GM19397 (cell line): Measurements from ENCODE around the gene AURKA.
"Not testable (repeated sequence)": the region's sequence is repeated elsewhere in the genome, so short reads cannot be mapped to it uniquely, and the experiment has no call there.

Source experiments
- ATAC-seq: cut with Tn5 transposase; IDR thresholded peaks from one replicate; pipeline ENCODE4 v1.9.1; 2021; ENCODE audit warnings: mild to moderate bottlenecking, moderate library complexity; ENCODE audit not compliant: unreplicated experiment

Gene AURKA

DNA sequence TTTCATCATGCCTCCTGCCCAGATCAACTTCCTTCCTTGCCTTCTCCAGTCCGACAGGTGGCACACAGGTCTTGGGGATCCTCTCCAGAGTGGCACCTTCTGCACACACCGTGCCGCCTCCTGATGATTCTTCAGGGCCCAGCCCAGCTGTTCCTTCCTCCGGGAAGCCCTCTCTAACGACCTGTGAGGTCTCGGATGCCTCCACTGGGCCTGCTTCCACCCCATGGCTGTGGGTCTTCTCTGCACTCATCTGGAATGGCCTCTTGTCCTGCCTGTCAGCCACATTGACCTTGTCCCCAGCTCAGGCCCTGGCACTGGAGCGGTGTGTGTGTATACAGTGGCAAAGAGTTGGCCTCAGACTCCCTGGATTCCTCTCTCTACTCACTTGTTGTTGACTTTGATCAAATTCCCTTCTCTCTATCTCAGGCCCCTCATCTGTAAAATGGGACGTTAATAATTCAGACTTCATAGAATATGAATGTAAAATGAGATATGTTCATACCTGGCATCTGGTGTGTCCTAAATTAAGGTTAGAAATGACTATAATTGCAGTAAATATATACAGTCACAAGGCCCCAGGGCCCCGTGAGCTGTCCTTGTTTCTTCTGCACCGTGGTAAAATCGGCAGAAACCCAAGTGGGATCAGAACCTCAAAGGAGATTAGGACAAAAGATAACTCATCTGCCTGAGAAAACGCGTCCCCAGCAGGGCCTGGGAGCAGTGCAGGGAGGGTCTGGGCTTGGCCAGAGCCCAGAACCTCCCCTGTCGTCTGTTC, 31.7 kb downstream of the AURKA start:
- no peak for ATAC-seq

GRCh38 chr20:56359212-56360132, 32.5 kb downstream of the AURKA start:
- ATAC-seq, result peak; percentile 23

DNA sequence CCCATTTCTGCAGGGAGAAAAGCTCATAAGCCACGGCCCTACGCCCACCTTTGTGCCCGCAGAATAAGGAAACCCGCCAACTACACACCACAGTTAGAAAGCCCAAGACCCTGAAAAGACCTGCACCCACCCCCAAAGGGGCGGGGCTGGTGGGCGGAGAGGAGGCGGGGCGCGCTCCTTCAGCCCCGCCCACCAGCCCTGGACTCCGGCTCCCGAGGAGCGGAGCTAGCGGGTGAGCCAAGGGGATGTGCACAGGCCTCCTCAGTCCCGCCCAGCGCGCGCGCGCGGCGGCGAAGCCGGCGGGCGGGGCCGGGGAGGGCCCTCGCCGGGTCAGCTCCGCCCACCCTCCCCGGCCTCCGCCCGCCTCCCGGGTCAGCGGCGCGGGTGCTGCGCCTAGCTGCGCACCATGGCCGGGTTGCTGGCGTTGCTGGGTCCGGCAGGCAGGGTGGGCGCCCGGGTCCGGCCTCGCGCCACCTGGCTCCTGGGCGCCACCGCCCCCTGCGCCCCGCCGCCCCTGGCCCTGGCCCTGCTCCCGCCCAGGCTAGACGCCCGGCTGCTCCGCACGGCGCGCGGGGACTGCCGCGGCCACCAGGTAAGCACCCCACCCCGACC, 33.3 kb downstream of the AURKA start, which contains the start of gene FAM210B:
Gene FAM210B (plus strand): TSS at position 375 of the 612 bp plus-strand sequence. CDS start 32 bp downstream, at position 407.
- peak; percentile 98 for ATAC-seq

DNA sequence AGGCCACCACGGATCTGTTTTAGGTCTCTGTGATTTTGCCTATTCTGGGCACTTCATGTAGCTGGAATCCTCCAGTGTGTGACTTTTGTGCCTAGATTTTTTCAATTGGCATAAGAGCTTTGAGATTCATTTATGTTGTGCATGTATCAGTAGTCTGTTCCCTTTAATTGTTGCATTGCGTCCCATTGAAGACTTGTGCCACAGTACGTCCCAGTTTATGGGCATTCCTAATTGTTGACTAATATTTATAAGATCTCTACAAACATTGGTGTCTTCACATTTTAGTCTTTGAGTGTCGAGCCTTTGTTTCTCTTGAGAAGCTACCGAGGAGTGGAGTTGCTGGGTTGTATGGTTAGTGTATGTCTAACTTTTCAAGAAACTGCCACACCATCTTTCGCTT, 33.9 kb downstream of the AURKA start:
- no peak for ATAC-seq

DNA sequence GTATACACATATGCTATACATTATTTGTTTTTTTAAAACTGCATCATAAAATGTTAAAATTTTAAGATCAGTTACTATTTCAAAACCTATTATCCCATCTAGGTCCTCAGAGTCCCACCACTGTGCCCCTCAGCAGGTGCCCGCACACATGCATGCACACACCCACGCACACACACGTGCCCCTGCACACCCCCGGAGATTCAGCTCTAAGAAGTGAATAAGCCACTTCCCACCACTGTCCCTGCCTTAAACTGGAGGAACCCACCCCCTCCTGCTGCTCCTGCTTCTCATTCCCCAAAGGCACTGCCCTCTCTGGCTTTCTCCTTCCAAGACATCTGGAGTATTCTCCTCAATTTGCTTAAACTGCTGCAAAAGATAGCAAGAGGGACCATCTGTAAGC, 38.7 kb downstream of the AURKA start:
- ATAC-seq, result no peak

DNA sequence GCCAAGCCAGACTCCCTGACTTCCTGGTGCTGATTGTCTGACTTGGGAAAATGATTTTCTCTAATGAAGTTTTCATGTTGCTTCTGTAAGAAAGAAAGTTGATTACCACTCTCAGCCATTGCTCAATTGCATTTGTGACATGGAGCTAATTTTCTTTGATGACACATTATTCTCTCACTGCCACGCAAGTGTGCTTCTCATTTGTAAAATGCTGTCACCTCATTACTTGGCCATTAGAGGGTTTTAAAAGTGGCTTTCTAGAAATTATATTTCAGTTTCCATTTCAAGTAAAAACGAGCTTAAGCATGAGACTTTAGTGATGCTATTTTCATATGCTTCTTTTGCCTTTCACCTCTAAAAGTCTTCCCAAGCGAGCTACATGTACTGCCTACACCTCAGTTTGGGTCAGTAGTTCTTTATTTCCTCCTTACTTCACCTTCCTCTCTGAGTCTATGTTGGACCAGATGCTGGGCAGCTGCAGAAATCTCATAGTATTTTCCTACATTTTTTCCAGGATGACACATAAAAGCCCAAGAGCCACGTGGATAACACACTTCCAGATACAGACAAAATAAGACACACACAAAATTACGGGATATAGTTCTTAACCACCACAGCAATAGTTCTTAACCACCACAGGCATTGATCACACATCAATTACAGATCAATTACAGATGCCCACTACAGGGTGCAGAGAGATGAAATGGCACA, 39.5 kb downstream of the AURKA start:
- ATAC-seq, result no peak

- ATAC-seq, result no peak
These were observed 41.2 kb downstream of the AURKA start for GRCh38 chr20:56350842-56351241.

GRCh38 chr20:56348746-56349145, 43.3 kb downstream of the AURKA start:
- ATAC-seq, result no peak

- no peak for ATAC-seq
These were observed 43.7 kb downstream of the AURKA start for GRCh38 chr20:56348305-56348693.

DNA sequence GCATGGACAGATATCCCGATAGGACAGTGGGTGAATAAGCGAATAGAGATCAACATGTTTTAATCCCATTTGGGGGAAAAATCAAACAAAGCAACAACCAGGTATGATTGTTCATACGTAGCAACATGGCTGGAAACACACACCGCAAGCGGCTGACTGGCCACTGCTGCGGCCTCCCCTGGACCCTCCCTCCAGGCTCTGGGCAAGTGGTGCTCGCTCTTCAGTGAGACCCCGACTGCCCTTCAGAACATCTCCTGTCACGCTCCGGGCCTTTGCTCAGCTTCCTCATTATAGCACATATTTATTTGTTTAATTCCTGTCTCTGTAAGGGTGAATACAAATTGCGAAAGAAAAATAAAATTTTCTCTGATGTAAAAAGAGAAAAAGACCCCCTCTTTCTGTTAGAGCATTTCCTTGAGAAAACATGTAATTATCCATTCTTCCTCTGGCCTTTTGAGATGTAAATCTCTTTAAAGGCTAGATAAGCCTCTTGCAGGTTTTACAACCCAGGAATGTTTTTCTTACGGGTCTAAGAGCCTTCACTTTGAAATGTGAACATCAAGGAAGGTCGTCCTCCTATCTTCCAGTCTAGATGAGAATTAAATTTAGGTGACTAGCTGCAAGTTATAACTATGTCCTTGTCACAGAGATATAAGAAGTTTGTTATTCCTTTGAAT, 44.2 kb downstream of the AURKA start:
- no peak for ATAC-seq

DNA sequence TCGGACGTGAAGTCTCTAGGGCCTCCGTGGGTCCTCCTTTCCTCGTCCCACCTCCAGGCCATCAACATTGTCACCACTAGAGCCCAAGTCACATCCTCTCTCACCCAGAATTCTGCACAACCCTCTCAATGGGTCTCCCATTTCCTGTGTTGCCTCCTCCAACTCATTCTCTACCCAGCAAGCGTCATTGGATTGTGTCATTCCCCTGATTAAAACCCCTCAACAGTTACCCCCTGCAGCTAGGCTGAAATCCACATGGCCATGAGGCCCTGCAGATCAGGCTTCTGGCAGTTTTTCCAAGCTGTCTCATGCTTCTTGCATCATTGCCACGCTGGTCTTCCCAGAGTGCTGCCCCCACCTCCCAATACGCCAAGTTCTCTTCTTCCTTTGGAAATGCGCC, 46.1 kb downstream of the AURKA start:
- ATAC-seq, result no peak

DNA sequence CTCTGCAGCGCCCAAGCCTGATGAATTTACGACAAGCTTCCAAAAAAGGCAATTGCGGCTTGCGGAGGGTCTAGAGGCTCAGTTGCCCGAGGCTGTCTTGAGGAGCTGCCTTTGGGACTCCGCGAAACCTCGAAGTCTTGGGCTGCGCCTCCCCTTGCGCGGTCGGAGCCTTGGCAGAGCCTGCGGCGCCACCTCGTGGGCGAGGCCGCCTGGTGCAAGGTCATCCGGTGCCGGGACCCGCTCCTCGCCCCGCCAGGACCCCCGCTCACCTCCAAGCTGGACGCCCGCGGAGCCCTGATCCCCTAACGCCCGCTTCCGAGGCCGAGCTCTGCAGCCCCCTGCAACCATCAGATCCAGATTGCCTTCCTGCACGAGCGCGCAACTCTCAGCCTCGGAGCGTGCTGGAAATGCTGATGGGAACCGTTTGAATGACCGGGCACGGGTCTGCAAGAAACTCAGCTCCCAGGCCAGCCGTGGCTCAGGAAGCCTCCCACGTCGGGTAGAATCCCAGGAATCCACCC, 48.1 kb downstream of the AURKA start:
- peak; percentile 85 for ATAC-seq

GRCh38 chr20:56342783-56343182, 49.2 kb downstream of the AURKA start:
- no peak for ATAC-seq

DNA sequence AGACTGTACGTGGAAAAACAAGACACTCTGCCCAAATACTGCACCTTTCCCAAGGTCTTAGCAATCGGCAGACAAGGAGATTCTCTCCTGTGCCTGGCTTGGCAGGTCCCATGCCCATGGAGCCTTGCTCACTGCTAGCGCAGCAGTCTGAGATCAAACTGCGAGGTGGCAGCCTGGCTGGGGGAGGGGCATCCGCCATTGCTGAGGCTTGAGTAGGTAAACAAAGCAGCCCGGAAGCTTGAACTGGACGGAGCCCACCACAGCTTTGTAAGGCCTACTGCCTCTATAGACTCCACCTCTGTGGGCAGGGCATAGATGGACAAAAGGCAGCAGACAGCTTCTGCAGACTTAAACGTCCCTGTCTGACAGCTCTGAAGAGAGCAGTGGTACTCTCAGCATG, 55.3 kb downstream of the AURKA start:
- ATAC-seq, result not testable (repeated sequence)

GRCh38 chr20:56328861-56329260, 63.2 kb downstream of the AURKA start:
- ATAC-seq, result no peak

GRCh38 chr20:56324806-56325205, 67.2 kb downstream of the AURKA start:
- ATAC-seq, result no peak

GRCh38 chr20:56323656-56324055, 68.4 kb downstream of the AURKA start:
- ATAC-seq, result no peak

DNA sequence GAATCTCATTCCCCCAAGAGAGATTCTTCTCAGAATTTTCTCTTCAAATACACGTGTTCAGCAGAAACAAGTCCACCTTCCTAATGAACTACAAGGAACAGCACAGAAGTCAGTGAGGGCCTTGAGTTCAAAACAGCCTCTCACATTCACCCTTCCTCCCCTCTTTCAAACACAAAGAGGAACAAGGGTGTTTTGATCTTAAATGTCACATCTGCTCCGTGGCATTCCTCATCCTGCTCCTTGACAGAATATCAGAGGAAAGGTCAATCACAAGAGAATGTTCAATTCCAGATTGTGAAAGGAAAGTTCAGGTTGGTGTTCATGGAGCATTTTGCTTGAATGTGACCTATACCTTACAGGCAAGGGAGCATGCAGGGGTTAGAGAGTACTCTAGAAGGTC, 68.8 kb downstream of the AURKA start:
- ATAC-seq, result no peak

DNA sequence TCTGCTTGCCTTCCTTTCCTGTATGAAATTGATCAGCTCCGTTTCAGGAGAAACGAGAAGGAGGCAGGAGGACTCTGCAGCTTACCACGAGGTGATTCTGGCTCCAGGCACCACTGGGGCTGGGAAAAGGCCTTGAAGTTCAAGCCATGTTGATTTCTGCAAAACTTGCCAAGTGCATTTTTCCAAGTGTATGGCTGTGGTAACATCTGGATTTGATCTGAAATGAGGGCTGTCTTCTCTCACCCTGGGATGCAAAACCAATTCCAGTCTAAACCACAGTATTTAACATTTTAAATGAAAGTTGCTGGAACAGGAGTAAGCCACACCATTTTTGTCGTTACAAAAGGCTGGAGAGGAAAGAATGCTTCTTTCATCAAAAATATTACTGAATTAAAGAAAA, 69.3 kb downstream of the AURKA start:
- no peak for ATAC-seq
